ENCODE measurements around the gene NR2E1. TPM values are rescaled to one million over a fixed set of nuclear protein-coding genes. Genes with fewer than 3 reads are reported as not detected.

The NR2E1 gene
- total and polyA plus RNA-seq, 2 of the 4 experiments (the other 2 are of a cell fraction): not detected

GRCh38 chr6:108156180-108156937 lies 9.5 kb upstream of the NR2E1 start:
- BruUV-seq (replicated peaks): no TSS peak
- DNase-seq: no peak
- Histone ChIP-seq H3K9me3 (ENCODE audit: control insufficient read depth, insufficient read depth, low read length) (peaks cover 14% of the 10 kb centered on the region), H2BK20ac (ENCODE audit: low read depth, low read length) (no peak overlapping the region), H3K23ac (ENCODE audit: low read depth, low read length) (no peak overlapping the region; the same call in 1 of the 2 replicates), H3K27ac (ENCODE audit: insufficient read depth, low read length) (no peak overlapping the region), H3K4ac (ENCODE audit: low read depth, low read length) (no peak overlapping the region), H2BK120ac (ENCODE audit: low read depth, low read length) (no peak overlapping the region), H3K9me1 (ENCODE audit: insufficient read depth, low read length) (no peaks in the 10 kb centered on the region), H2BK15ac (ENCODE audit: low read depth, low read length) (no peak overlapping the region), H3K18ac (ENCODE audit: low read depth, low read length) (no peak overlapping the region), H4K5ac (ENCODE audit: low read depth, low read length) (no peak overlapping the region), H3K4me2 (ENCODE audit: low read depth, low read length) (no peak overlapping the region), H4K8ac (ENCODE audit: low read depth in 2 of 2, low read length in 2 of 2) (no peak overlapping the region), H3K14ac (replicated peaks; ENCODE audit: low read depth, low read length) (no peak overlapping the region), H3K36me3 (ENCODE audit: control insufficient read depth, insufficient read depth, low read length) (no peaks in the 10 kb centered on the region), H2AK5ac (ENCODE audit: low read depth, low read length) (no peak overlapping the region), H2AK9ac (replicated peaks; ENCODE audit: low read depth, low read length, poor library complexity) (no peak overlapping the region), H3K56ac (ENCODE audit: extremely low read depth, insufficient read depth, low read length) (no peak overlapping the region), H2BK5ac (ENCODE audit: low read depth, low read length, poor library complexity, severe bottlenecking) (no peak overlapping the region), H4K91ac (ENCODE audit: insufficient read depth, low read depth, low read length) (no peak overlapping the region), H4K20me1 (ENCODE audit: insufficient read depth, low read length) (no peaks in the 10 kb centered on the region), H3K27me3 (ENCODE audit: control insufficient read depth, insufficient read depth, low read length) (peaks cover 65% of the 10 kb centered on the region), H3K4me1 (ENCODE audit: control insufficient read depth, insufficient read depth, low read length) (no peaks in the 10 kb centered on the region; the same call in 1 of the 2 replicates), H3K79me1 (ENCODE audit: low read depth in 1 of 2, low read length in 2 of 2) (no peaks in the 10 kb centered on the region), H3K4me3 (ENCODE audit: insufficient read depth, low read depth, low read length) (no peak overlapping the region), H3K9ac (ENCODE audit: low read depth, low read length) (no peak overlapping the region), H2AFZ (replicated peaks; ENCODE audit: low read length, poor library complexity) (no peak overlapping the region)
- in situ Hi-C loops (cut with MboI; ENCODE audit: low sequenced_read_pairs) (no loop called here), intact Hi-C loops (cut with micrococcal nuclease) (no loop called here), dilution Hi-C loops (cut with HindIII; ENCODE audit: low sequenced_read_pairs, unreplicated experiment) (no loop called here)
- no peak for ATAC-seq (ENCODE audit: low read depth)
- 0% methylated on average over 1 of the region's 10 CpGs; no CpG with 5 or more reads in 1 of the 2 experiments for WGBS, 2 experiments (ENCODE audit: extremely low coverage in 2 of 2, insufficient read length in 1 of 2)
- ChIA-PET POLR2A (ENCODE audit: unreplicated experiment) (no interaction called here), CTCF (interaction anchor here (0.5 to 0.6 kb wide), 2 partner anchors 12 to 92 kb away, joined by 3 read pairs; no protein-coding TSS in a partner anchor)
- TF ChIP-seq MAZ (IDR thresholded peaks at IDR 0.05; ENCODE audit: borderline replicate concordance, low read depth, low read length) (no peak), NFE2L2 (IDR thresholded peaks at IDR 0.05; ENCODE audit: low read depth, low read length) (no peak), FOS (IDR thresholded peaks at IDR 0.05; ENCODE audit: low read depth, low read length) (no peak), RCOR1 (IDR thresholded peaks at IDR 0.05; ENCODE audit: insufficient replicate concordance, low read length) (no peak), RAD21 (IDR thresholded peaks at IDR 0.05; ENCODE audit: low read length) (no peak), CEBPB (IDR thresholded peaks at IDR 0.05; ENCODE audit: low read depth, low read length) (no peak), MXI1 (IDR thresholded peaks at IDR 0.05; ENCODE audit: borderline replicate concordance, low read depth, low read length) (no peak), CHD1 (IDR thresholded peaks at IDR 0.05; ENCODE audit: low read depth, low read length) (no peak), BHLHE40 (IDR thresholded peaks at IDR 0.05; ENCODE audit: low read depth, low read length) (no peak), RFX5 (IDR thresholded peaks at IDR 0.05; ENCODE audit: low read depth, low read length) (no peak), CTCF (conservative IDR thresholded peaks at IDR 0.05; ENCODE audit: low read depth, low read length) (no peak), POLR2A (IDR thresholded peaks at IDR 0.05; ENCODE audit: low read depth, low read length) (no peak), MAFK (IDR thresholded peaks at IDR 0.05; ENCODE audit: low read depth, low read length) (no peak)
- TF ChIP-seq, protein P1, sequence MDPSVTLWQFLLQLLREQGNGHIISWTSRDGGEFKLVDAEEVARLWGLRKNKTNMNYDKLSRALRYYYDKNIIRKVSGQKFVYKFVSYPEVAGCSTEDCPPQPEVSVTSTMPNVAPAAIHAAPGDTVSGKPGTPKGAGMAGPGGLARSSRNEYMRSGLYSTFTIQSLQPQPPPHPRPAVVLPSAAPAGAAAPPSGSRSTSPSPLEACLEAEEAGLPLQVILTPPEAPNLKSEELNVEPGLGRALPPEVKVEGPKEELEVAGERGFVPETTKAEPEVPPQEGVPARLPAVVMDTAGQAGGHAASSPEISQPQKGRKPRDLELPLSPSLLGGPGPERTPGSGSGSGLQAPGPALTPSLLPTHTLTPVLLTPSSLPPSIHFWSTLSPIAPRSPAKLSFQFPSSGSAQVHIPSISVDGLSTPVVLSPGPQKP (IDR thresholded peaks at IDR 0.05; ENCODE audit: borderline replicate concordance, low read depth, low read length): no peak
- TF ChIP-seq, protein P2, sequence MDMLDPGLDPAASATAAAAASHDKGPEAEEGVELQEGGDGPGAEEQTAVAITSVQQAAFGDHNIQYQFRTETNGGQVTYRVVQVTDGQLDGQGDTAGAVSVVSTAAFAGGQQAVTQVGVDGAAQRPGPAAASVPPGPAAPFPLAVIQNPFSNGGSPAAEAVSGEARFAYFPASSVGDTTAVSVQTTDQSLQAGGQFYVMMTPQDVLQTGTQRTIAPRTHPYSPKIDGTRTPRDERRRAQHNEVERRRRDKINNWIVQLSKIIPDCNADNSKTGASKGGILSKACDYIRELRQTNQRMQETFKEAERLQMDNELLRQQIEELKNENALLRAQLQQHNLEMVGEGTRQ (IDR thresholded peaks at IDR 0.05; ENCODE audit: low read depth, low read length): no peak

All from IMR-90 (cell line).